ENCODE data around the gene STK11IP. TPM values are rescaled to one million over a fixed set of nuclear protein-coding genes. Genes with fewer than 3 reads are reported as not detected.

STK11IP gene
- total RNA-seq, 1 donor from 2014 or later, result 47.7 TPM

DNA sequence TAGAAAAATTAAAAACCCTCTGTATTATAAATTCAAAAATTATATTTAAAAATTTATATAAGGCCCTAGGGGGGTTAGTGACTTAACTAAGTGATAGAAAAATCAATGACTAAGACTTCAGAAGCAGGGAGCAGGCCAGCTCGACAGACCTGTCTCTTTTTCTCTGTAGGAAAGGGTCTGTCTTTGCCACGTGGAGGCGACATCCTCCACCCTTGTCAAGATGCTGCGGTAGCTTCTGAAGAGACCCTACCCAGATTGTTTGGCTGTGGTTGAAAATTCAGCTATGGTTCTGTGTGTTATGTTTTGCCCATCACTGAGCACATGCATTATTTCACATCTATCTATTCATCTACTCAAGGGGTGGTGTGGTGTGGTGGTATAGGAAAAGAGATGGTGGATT lies 21.6 kb downstream of the STK11IP start:
- no peak for DNase-seq (ENCODE audit: low spot score in 2 of 2, unreplicated experiment in 2 of 2)
- H3K27ac Mint-ChIP-seq, result no peak overlapping the region
- no peaks in the 10 kb centered on the region for H3K9me3 Mint-ChIP-seq
- peaks cover 8% of the 10 kb centered on the region for H3K36me3 Mint-ChIP-seq
- H3K4me3 Mint-ChIP-seq, result no peak overlapping the region
- TF ChIP-seq CTCF (IDR thresholded peaks at IDR 0.05; ENCODE audit: unreplicated experiment), result no peak
- peaks cover 4% of the 10 kb centered on the region for H3K27me3 Mint-ChIP-seq (ENCODE audit: low read depth)
- no peaks in the 10 kb centered on the region for H3K4me1 Mint-ChIP-seq

- no peak for TF ChIP-seq CTCF (IDR thresholded peaks at IDR 0.05; ENCODE audit: unreplicated experiment)
- Mint-ChIP-seq H3K36me3 (no peaks in the 10 kb centered on the region), H3K9me3 (no peaks in the 10 kb centered on the region), H3K4me1 (no peaks in the 10 kb centered on the region), H3K27me3 (ENCODE audit: low read depth) (peaks cover 4% of the 10 kb centered on the region), H3K4me3 (no peak overlapping the region), H3K27ac (no peak overlapping the region)
- no peak for DNase-seq (ENCODE audit: low spot score in 2 of 2, unreplicated experiment in 2 of 2)
Observed at GRCh38 chr2:219620546-219620945, 22.9 kb downstream of the STK11IP start.

- Mint-ChIP-seq H3K4me1 (peaks cover 5% of the 10 kb centered on the region), H3K27me3 (ENCODE audit: low read depth) (peaks cover 4% of the 10 kb centered on the region), H3K9me3 (no peaks in the 10 kb centered on the region), H3K27ac (no peak overlapping the region), H3K36me3 (no peaks in the 10 kb centered on the region), H3K4me3 (no peak overlapping the region)
- DNase-seq (ENCODE audit: low spot score in 2 of 2, unreplicated experiment in 2 of 2), result no peak
- TF ChIP-seq CTCF (IDR thresholded peaks at IDR 0.05; ENCODE audit: unreplicated experiment), result no peak
Observed at GRCh38 chr2:219621935-219622334, 24.3 kb downstream of the STK11IP start.

DNA sequence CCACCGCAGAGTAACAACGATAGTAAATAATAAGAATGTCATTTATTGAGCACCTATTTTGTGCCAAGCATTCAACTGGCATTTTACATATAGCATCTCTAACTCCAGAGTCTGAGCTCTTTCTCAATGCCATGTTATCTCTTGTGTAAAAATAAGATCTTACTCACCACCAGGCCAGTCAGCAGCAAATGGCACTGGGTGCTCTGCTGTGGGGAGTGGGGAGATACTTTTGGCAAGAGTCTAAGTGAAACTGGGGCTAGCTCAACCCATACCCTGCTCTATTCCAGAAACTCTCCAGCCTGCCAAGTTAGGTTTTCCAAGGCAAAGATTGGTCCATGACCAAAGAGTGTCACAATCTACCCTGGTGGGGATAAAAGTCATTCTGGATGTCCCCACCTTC lies 24.8 kb downstream of the STK11IP start:
- Mint-ChIP-seq H3K27me3 (ENCODE audit: low read depth) (peaks cover 4% of the 10 kb centered on the region), H3K9me3 (no peaks in the 10 kb centered on the region), H3K36me3 (no peaks in the 10 kb centered on the region), H3K27ac (no peak overlapping the region), H3K4me3 (no peak overlapping the region), H3K4me1 (peaks cover 7% of the 10 kb centered on the region)
- no peak for DNase-seq (ENCODE audit: low spot score in 2 of 2, unreplicated experiment in 2 of 2)
- no peak for TF ChIP-seq CTCF (IDR thresholded peaks at IDR 0.05; ENCODE audit: unreplicated experiment)

- no peak overlapping the region for H3K4me3 Mint-ChIP-seq
- no peak for TF ChIP-seq CTCF (IDR thresholded peaks at IDR 0.05; ENCODE audit: unreplicated experiment)
Observed at GRCh38 chr2:219624565-219624964, 26.9 kb downstream of the STK11IP start.

GRCh38 chr2:219625179-219625578 lies 27.5 kb downstream of the STK11IP start:
- no peak for TF ChIP-seq CTCF (IDR thresholded peaks at IDR 0.05; ENCODE audit: unreplicated experiment)
- H3K36me3 Mint-ChIP-seq, result no peaks in the 10 kb centered on the region
- peaks cover 10% of the 10 kb centered on the region for H3K4me1 Mint-ChIP-seq
- H3K27ac Mint-ChIP-seq, result no peak overlapping the region
- DNase-seq (ENCODE audit: low spot score in 2 of 2, unreplicated experiment in 2 of 2), result no peak
- peaks cover 4% of the 10 kb centered on the region for H3K27me3 Mint-ChIP-seq (ENCODE audit: low read depth)
- no peak overlapping the region for H3K4me3 Mint-ChIP-seq
- H3K9me3 Mint-ChIP-seq, result no peaks in the 10 kb centered on the region

More at GRCh38 chr2:219624565-219624964, 26.9 kb downstream of the STK11IP start:
- H3K27ac Mint-ChIP-seq, result no peak overlapping the region
- peaks cover 10% of the 10 kb centered on the region for H3K4me1 Mint-ChIP-seq
- no peaks in the 10 kb centered on the region for H3K36me3 Mint-ChIP-seq
- H3K27me3 Mint-ChIP-seq (ENCODE audit: low read depth), result peaks cover 4% of the 10 kb centered on the region
- no peak for DNase-seq (ENCODE audit: low spot score in 2 of 2, unreplicated experiment in 2 of 2)
- H3K9me3 Mint-ChIP-seq, result no peaks in the 10 kb centered on the region

All from mesothelial cell of epicardium (in vitro differentiated cells).